ENCODE data around the gene NTN3.

The NTN3 gene

DNA sequence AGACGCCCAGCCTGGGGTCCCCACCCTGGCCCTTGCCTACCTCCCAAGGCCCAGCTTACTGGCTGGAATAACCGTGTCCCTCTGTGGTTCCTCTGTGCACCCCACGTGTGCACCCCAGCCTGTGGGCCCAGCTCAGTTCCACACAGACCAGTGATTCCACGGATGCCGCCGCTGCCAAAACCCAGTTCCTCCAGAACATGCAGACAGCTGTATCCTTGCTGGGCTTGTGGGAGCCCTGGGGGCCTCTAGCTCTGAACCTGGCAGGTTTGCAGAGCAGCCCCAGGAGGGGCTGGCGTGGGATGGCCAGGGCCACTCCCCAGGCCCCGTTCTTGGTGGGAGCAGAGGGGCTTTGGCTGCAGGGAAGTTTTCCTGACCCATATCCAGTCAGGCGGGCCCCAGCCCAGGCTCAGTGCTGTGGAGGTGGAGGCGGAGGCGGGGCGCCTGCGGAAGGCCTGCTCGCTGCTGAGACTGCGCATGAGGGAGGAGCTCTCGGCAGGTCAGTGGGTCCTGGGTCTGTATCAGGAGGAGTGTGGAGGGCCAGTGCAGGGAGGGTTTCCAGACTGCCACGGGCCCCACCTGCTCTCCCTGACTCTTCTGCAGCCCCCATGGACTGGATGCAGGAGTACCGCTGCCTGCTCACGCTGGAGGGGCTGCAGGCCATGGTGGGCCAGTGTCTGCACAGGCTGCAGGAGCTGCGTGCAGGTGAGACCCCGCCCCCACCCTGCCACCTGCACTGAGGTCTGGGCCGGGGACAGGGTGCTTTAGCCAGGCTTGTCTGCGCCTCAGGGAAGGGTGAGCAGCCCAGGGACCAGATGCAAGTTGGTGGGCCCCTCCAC, 8.8 kb upstream of the NTN3 start:
- H3K4me3 ChIP-seq (ENCODE audit: low read length) = no peak overlapping the region
- no peak for DNase-seq (ENCODE audit: low read depth, low spot score)

DNA sequence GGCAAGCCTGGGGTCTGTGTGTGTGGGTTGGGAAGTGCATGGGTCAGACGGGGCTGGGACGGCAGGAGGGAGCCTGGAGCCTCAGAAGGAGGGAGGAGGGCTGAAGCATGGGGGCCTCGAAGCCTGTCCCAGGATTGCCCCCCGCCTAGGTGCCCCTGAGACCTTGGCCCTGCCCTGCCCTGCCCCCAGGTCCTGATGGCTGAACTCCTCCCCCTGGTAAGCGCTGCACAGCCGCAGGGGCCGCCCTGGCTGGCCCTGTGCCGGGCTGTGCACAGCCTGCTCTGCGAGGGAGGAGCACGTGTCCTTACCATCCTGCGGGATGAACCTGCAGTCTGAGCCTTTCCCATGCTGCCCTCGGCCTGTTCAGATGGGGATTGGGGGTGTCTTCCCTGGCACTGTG, 6.8 kb upstream of the NTN3 start:
- no peak overlapping the region for H3K4me3 ChIP-seq (ENCODE audit: low read length)
- DNase-seq (ENCODE audit: low read depth, low spot score) = no peak

DNA sequence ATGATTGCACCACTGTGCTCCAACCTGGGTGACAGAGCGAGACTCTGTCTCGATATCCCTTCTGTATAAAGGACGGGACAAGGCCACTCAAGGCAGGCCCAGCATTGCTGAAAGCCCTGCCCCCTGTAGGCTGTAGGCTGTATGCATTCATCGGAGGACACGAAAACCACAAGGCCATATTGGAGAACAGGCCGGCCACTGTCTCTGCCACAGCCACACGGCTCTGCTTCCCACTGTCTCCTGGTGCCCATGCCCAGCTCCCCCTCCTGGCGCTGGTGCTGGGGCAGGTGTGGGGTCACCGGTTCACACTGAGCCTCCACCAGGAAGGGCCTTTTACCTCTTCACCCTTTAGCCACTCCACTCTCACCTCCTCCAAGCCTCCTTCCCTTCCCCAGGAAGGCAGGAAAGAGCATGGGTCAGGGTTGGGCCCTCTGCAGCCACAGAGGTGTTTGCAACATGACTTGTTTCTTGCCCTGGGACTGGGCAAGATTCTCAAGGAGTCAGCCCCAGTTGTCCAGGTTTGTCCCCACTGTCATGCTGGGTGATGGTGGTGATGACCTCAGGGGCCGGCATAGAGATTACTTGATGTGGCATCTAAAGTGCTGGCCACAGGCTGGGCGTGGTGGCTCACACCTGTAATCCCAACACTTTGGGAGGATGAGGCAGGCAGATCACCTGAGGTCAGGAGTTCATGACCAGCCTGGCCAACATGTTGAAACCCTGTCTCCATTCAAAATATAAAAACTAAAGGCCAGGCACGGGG, 5.3 kb upstream of the NTN3 start:
- no peak for DNase-seq (ENCODE audit: low read depth, low spot score)
- H3K4me3 ChIP-seq (ENCODE audit: low read length) = no peak overlapping the region

DNA sequence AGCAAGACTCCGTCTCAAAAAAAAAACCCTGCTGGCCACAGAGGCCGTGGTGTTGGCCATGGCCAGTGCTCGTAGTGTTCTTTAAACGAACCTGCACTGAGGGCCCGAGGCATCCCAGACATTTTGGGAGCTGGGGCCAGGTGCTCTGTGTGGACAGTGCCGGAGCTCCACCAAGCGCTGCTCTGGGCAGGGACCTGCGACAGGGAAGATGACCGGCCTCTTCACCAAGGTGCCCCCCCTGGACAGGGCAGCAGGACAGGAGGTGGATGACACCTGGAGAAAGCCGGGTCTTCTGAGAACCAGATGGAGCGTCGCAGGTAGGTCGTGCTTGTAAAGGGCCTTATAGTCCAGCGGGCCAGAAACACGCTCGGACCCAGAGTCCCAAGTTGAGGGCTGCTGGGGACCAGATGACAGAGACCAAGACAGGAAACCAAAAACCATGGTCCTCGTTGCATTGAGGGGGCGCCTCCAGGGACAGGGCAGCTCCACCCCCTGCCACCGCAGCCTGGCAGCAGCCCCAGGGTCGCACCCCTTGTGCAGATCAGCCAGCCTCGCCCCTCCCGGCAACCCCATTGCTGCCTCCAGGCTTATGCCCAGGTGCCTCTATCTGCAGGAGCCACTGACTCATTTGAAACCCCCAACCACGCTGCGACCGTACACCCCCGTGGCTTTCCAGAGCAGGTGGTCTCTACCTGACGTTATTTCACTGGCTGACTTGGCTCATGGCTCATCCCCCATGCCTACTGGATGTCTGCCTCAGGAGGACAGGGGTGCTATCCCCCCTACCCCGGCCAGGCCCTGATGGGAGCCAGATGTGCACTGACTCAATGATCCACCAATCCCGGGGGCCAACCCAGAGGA, 4.2 kb upstream of the NTN3 start:
- no peak overlapping the region for H3K4me3 ChIP-seq (ENCODE audit: low read length)
- no peak for DNase-seq (ENCODE audit: low read depth, low spot score)

DNA sequence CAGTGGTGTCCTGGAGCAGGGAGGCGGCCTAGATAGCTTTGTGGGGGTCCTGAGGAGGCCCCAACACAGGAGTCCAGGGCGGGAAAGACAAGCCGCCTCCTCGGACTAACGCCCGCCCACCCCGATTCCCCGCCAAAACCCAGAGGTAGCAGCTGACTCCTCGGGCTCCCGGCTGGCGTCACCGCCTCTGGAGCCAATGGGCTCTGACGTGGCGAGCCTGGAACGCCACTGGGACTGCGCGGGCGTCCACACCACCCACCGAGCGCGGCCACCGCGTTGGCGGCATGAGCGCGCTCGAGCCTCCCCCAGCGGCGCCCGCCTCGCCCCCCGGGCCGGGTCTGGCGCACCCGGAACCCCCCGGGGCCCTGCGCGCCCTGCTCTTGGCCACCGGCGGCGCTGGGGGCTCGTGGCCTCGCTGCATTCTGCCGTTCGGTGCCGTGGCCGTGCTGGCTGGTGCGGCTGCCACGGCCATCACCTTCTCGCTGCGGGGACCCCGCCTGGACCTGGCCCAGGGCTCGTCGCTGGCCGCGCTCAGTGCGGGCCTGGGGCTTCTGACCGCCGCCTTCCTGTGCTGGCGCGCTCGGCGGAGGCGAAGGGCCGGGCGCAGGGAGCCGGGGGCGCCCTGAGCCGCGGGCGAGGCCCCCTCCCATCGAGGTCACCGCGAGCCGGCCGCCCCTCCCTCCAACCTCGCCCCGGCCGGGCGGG, 3.4 kb upstream of the NTN3 start:
- no peak for DNase-seq (ENCODE audit: low read depth, low spot score)
- H3K4me3 ChIP-seq (ENCODE audit: low read length) = no peak overlapping the region

DNA sequence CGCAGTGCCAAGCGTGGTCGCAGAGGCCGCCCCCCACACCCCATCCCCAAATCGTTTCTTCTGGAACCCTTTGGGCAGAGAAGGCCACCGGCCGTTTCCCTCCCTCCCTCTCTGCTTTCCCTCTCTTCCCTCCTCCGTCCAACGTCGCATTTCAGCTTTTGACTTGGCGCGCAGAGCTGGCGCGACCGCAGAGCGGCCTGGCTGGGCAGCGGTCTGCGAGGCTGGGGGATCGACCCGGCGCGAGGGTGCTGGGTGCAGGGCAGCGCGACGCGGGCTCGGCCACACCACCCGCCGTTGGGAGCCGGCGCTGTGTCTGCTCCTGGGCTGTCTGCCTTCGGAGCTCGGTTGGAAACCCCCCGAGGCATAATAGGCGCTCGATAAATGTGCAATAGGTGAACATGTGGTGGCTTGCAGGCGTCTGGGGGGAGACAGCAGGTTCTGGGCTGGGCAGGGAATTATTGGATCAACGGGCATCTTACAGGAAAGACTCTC, 2.8 kb upstream of the NTN3 start:
- no peak overlapping the region for H3K4me3 ChIP-seq (ENCODE audit: low read length)
- no peak for DNase-seq (ENCODE audit: low read depth, low spot score)

DNA sequence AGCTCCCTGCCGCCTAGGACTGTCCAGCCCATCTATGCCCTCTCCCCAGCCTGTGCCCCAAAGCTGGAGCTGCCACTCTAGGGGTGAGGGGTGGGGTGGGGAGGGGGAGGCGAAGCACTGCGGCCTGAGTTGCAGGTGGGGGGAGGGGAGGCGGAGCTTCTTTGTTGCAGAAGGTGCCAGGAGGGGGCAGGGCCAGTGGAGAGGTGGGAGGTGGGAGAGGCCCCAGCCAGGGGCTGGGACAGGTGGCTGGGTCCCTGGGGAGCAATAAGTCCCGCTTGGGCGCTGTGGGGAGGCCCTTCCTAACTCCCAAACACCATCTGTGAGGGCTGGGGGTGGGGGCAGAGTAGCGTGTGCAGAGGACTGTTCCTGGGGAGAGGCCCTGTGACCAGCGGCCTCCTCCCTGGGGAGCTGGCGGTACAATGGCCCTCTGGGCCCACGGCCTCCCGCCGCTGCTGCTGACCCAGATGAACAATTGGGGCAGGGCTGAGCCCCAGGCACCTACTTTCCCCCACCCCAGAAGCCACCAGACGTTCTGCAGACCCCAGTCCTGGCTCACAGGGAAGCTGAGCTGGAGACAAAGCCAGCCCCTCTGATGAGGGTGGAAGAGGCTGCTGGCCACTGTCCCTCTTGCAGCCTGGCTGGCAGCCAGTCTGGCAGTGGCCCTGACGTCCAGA, 2.2 kb upstream of the NTN3 start:
- no peak for DNase-seq (ENCODE audit: low read depth, low spot score)
- H3K4me3 ChIP-seq (ENCODE audit: low read length) = no peak overlapping the region

DNA sequence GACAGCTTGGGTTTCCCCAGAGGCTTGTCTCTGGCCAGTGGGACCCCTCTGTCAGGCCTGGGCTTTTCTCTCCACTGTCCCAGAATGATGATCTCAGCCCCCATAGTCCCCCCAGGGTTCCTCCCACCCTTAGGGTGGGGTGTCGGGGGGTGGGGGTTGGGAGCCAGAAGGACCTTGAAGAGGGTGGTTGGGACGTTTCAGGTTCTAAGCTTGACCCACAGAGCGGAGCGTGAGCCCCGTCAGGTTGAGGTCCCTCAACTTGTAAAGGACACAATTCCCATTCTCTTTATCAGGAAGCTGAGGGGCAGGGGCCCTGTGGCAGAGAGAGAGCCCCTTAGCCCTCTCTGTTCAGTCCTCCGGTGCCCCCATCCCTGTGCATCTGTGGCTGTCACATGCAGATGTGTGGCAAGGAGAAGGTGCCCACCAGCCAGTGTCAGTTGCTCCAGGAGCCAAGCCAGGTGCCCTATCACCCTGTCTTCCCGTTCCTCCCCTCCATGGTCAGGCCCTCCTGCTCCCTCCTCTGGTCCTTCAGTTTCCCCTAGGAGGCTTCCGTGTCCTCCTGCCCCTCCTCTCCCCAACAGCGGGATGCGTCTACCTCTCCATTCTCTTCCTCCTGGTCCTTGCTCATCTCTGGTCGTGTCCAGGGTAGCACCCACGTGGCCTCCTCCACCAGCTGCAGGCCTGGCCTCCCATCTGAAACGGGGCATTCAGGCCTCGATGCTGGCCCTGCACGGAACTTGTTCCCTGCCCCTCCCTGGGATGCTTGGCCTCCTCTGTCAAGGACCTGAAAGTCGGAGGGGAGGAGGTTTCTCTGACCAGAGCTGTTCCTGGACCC, 1.5 kb upstream of the NTN3 start:
- H3K4me3 ChIP-seq (ENCODE audit: low read length) = no peak overlapping the region
- no peak for DNase-seq (ENCODE audit: low read depth, low spot score)

DNA sequence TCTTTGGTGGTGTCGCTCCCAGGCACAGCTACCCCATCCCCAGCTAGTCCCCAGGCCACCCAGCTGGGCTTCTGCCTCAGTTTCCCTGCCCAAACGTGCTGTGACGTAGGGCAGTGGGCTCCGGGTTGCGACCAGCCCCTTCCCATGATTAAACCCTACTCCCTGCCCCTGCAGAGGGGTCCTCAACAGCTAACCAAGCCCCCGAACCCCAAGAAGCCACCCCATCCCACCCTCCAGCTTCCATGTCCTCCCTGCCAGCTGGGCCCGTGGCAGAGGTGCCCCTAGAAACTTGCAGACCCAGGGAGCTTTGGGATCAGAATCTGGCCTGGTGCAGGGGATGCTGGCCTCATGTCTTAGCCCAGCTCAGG, 879 bp upstream of the NTN3 start:
- no peak overlapping the region for H3K4me3 ChIP-seq (ENCODE audit: low read length)
- no peak for DNase-seq (ENCODE audit: low read depth, low spot score)

DNA sequence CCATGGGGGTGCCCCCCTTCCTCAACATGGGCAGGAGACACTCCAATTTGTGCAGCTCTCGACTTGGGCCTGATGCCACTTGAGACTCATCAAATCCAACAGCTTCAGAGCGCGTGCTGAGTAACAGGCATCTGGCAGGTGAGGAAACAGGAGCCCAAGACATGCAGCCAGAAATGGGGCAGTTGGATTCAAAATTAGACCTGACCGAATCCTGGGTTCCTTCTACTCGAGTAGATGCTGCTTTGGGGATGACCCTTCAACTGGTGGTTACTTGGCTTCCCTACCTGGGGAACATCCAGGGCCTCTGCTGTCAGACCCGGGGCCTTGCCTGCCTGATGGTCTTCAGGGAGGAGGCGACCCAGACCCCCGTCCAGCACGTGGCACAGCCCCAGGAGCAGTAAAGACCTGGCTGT, 488 bp upstream of the NTN3 start:
- no peak for DNase-seq (ENCODE audit: low read depth, low spot score)
- H3K4me3 ChIP-seq (ENCODE audit: low read length) = no peak overlapping the region

DNA sequence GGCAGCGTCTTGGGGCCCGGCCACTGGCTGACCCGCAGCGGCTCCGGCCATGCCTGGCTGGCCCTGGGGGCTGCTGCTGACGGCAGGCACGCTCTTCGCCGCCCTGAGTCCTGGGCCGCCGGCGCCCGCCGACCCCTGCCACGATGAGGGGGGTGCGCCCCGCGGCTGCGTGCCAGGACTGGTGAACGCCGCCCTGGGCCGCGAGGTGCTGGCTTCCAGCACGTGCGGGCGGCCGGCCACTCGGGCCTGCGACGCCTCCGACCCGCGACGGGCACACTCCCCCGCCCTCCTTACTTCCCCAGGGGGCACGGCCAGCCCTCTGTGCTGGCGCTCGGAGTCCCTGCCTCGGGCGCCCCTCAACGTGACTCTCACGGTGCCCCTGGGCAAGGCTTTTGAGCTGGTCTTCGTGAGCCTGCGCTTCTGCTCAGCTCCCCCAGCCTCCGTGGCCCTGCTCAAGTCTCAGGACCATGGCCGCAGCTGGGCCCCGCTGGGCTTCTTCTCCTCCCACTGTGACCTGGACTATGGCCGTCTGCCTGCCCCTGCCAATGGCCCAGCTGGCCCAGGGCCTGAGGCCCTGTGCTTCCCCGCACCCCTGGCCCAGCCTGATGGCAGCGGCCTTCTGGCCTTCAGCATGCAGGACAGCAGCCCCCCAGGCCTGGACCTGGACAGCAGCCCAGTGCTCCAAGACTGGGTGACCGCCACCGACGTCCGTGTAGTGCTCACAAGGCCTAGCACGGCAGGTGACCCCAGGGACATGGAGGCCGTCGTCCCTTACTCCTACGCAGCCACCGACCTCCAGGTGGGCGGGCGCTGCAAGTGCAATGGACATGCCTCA, 773 bp downstream of the NTN3 start:
- H3K4me3 ChIP-seq (ENCODE audit: low read length) = no peak overlapping the region

DNA sequence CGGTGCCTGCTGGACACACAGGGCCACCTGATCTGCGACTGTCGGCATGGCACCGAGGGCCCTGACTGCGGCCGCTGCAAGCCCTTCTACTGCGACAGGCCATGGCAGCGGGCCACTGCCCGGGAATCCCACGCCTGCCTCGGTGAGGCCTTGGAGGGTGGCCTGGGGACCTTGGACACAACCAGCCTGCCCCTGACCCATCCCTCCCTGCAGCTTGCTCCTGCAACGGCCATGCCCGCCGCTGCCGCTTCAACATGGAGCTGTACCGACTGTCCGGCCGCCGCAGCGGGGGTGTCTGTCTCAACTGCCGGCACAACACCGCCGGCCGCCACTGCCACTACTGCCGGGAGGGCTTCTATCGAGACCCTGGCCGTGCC, 1.4 kb downstream of the NTN3 start:
- no peak overlapping the region for H3K4me3 ChIP-seq (ENCODE audit: low read length)
- DNase-seq (ENCODE audit: low read depth, low spot score) = no peak

More for the DNA sequence above, 773 bp downstream of the NTN3 start:
- DNase-seq (ENCODE audit: low read depth, low spot score) = no peak

DNA sequence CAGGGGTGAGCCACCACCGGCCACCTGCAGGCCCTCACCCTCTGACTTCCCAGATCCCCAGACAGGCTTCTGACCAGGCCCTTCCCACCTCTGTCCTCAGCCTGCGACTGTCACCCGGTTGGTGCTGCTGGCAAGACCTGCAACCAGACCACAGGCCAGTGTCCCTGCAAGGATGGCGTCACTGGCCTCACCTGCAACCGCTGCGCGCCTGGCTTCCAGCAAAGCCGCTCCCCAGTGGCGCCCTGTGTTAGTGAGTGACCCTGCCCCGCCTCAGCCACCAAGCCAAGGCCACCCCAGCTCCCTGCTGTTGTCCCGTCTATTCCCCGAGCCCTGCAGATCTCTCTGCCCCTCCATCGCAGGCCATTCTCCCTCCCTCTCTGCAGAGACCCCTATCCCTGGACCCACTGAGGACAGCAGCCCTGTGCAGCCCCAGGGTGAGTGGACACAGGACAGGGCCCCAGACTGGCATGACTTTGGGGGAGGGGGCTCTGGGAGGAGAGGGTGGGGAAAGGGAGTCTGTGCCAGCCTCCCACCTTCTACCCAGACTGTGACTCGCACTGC, 1.9 kb downstream of the NTN3 start:
- no peak for DNase-seq (ENCODE audit: low read depth, low spot score)
- H3K4me3 ChIP-seq (ENCODE audit: low read length) = no peak overlapping the region

DNA sequence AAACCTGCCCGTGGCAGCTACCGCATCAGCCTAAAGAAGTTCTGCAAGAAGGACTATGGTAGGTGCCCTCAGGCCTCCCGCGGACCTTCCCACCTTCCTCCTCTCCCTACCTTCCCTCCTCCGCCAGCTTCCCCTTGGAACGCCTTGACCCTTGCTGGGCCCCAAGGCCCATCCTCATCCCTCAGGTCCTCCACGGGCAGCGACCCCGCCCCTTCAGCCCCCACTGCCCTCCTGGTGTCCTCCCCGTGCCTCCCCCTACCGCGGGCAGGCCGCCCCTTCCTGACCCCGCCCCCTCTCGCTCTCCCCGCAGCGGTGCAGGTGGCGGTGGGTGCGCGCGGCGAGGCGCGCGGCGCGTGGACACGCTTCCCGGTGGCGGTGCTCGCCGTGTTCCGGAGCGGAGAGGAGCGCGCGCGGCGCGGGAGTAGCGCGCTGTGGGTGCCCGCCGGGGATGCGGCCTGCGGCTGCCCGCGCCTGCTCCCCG, 2.4 kb downstream of the NTN3 start:
- peak overlapping the region; percentile 21 for H3K4me3 ChIP-seq (ENCODE audit: low read length)
- no peak for DNase-seq (ENCODE audit: low read depth, low spot score)

DNA sequence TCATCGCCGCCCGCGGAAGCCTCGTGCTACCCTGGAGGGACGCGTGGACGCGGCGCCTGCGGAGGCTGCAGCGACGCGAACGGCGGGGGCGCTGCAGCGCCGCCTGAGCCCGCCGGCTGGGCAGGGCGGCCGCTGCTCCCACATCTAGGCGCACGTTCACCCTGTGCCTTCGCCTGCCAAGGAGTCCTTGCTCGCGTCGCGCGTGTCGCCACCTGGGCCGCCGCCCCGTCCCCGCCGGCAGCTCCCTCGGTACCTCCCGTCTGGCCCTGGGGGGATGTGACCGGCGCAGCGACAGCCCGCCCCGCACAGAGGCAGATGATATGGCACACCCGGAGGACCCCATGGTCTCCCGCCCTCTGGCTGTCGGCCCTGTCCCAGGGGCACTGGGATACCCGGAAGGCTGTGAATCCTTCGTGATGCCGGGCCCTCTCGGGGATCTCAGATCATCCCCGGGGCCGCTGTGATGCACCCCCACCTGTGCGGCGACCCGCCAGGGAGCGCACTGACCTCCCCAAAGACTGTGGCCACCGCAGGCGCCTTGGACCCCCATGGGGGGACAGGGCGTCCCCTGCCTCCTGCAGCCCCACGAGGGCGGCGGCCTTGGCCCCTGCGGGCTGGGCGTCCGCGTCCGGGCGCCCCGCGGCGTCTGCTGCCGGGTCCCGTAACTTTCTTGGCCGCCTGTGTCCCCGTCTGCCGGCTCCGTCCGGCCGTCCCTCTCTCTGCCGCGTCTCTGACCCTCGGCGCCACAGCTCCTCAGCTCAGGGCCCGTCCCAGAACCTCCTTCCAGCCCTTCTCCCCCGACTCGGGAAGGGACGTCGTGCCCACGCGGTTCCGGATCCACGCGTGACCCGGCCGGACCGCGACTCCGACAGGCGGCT, 3.1 kb downstream of the NTN3 start:
- no peak for DNase-seq (ENCODE audit: low read depth, low spot score)
- H3K4me3 ChIP-seq (ENCODE audit: low read length) = peak overlapping the region; percentile 71

Data from Jurkat, Clone E6-1 (cell line).